GM12878 (cell line): Measurements from ENCODE around the gene HINT1. TPM values are rescaled to one million over a fixed set of nuclear protein-coding genes. Genes with fewer than 3 reads are reported as not detected.

ENCODE experiments used
- CREB1 ChIP-seq: IDR thresholded peaks from 2 replicates; pipeline ENCODE4 v1.6.1; 2012; ENCODE audit warnings: low read depth, mild to moderate bottlenecking, inconsistent platforms
- IKZF1 ChIP-seq: fragments of 450-650 bp; conservative IDR thresholded peaks from 2 replicates; pipeline ENCODE4 v1.6.1; 2017; ENCODE audit warnings: antibody characterized with exemption, mild to moderate bottlenecking
- LARP7 ChIP-seq: fragments of 450-650 bp; IDR thresholded peaks from 2 replicates; pipeline ENCODE4 v1.6.1; 2017; ENCODE audit warnings: mild to moderate bottlenecking
- MXI1 ChIP-seq: fragments of 150-350 bp; IDR thresholded peaks from 2 replicates; pipeline ENCODE4 v1.6.1; 2011; ENCODE audit warnings: low read depth, mild to moderate bottlenecking, inconsistent platforms, low read length, improper control_type of control experiment
- MYB ChIP-seq: fragments of 150-350 bp; IDR thresholded peaks from 2 replicates; pipeline ENCODE4 v1.6.1; 2014; ENCODE audit warnings: mild to moderate bottlenecking, low read depth, low read length, borderline replicate concordance
- POLR2AphosphoS2 ChIP-seq: IDR thresholded peaks from 2 replicates; pipeline ENCODE4 v1.6.1; 2011; ENCODE audit warnings: low read depth, mild to moderate bottlenecking, low read length, improper control_type of control experiment, moderate library complexity
- RELA ChIP-seq: fragments of 450-650 bp; IDR thresholded peaks from 2 replicates; pipeline ENCODE4 v1.8.0; 2014; ENCODE audit warnings: borderline replicate concordance; ENCODE audit not compliant: partially characterized antibody
- RUNX3 ChIP-seq: IDR thresholded peaks from 2 replicates; pipeline ENCODE4 v1.6.1; 2012; ENCODE audit warnings: low read length, inconsistent platforms
- SMC3 ChIP-seq: IDR thresholded peaks from 2 replicates; pipeline ENCODE4 v1.6.1; 2011; ENCODE audit warnings: low read length, improper control_type of control experiment, borderline replicate concordance
- SPI1 ChIP-seq: IDR thresholded peaks from 2 replicates; pipeline ENCODE4 v1.6.1; 2011; ENCODE audit warnings: low read depth, mild to moderate bottlenecking, low read length, moderate library complexity, borderline replicate concordance; ENCODE audit not compliant: insufficient read depth
- ZNF274 ChIP-seq: IDR thresholded peaks from one replicate; pipeline ENCODE4 v1.8.0; 2011; ENCODE audit not compliant: insufficient read length, insufficient read depth
- polyA plus RNA-seq, 11 experiments: library from polyadenylated mRNA; depleted of rRNA in 4 of 11; unstranded in 6 of 11; stranded (reverse) in 5 of 11; fragments of >200 nt; fragmentation: Nextera tagmentation in 4 of 11; fragmentation: Illumina TruSeq in 1 of 11; extraction: Ambion mirVana in 4 of 11; extraction: Trizol in 1 of 11; gene quantifications; 1 replicate in 1 of 11; 2 replicates in 10 of 11; pipeline versions ENCODE4 v1.2.1 to v1.2.3, GENCODE V29; 2011 to 2016; ENCODE audit warnings: inconsistent platforms in 2 of 11, missing spikeins in 2 of 11, low read depth in 1 of 11
- total RNA-seq, 4 experiments: library from RNA; depleted of rRNA in 3 of 4; stranded (reverse); fragments of >200 nt in 3 of 4; fragmentation: Illumina TruSeq in 1 of 4; extraction: Trizol in 1 of 4; gene quantifications; 2 replicates each; pipeline versions ENCODE4 v1.2.1 to v1.2.3, GENCODE V29; 2013 to 2021
- TF ChIP-seq, protein P1 (sequence below): fragments of 450-650 bp; IDR thresholded peaks from 2 replicates; pipeline ENCODE4 v1.6.1; 2016; ENCODE audit warnings: mild to moderate bottlenecking
- TF ChIP-seq, protein P2 (sequence below): IDR thresholded peaks from 2 replicates; pipeline ENCODE4 v1.6.1; 2012; ENCODE audit warnings: low read length, inconsistent platforms
- TF ChIP-seq, protein P3 (sequence below): IDR thresholded peaks from 2 replicates; pipeline ENCODE4 v1.6.1; 2012; ENCODE audit warnings: low read depth, low read length, improper control_type of control experiment
- TF ChIP-seq, protein P4 (sequence below): fragments of 450-650 bp; formaldehyde crosslinking; IDR thresholded peaks from 2 replicates; pipeline ENCODE4 v1.4.0; 2022; ENCODE audit warnings: mild to moderate bottlenecking, moderate library complexity
- TF ChIP-seq, protein P5 (sequence below): fragments of 450-650 bp; IDR thresholded peaks from 2 replicates; pipeline ENCODE4 v1.6.1; 2018; ENCODE audit warnings: borderline replicate concordance, mild to moderate bottlenecking; ENCODE audit not compliant: partially characterized antibody

Gene HINT1
- total and polyA plus RNA-seq, 10 of the 15 experiments (the other 5 are each of a cell fraction or from before 2014, with no cell fraction given), result 253 to 997 (median 562) TPM

DNA sequence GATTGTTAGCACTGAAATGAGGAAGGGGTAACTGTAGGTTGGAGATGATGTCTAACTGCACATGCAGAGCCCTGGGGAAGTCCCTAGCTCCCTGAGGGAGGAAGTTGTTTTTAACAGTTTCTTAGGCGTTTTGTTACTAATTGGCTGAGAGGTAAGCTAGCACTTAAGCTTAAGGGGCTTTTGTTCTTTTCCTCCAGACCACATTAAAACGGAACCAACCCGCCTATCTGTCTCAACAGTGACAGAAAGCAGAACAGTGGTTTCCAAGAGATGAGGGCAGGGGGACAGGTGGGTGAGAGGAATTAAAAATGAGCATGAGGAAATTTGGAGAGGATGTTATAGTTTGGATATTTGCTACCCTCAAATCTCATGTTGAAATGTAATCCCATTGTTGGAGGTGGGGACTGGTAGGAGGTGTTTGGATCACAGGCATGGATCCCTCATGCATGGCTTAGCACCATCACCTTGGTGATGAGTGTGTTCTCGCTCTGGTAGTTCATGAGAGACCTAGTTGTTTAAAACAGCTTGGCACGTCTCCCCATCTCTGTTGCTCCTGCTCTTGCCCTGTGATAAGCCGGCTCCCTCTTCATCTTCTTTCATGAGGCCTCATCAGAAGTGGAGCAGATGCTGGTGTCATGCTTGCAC lies 44.6 kb upstream of the HINT1 start (continued):
- TF ChIP-seq, protein P1, sequence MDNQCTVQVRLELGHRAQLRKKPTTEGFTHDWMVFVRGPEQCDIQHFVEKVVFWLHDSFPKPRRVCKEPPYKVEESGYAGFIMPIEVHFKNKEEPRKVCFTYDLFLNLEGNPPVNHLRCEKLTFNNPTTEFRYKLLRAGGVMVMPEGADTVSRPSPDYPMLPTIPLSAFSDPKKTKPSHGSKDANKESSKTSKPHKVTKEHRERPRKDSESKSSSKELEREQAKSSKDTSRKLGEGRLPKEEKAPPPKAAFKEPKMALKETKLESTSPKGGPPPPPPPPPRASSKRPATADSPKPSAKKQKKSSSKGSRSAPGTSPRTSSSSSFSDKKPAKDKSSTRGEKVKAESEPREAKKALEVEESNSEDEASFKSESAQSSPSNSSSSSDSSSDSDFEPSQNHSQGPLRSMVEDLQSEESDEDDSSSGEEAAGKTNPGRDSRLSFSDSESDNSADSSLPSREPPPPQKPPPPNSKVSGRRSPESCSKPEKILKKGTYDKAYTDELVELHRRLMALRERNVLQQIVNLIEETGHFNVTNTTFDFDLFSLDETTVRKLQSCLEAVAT, result peak; percentile 93
- TF ChIP-seq POLR2AphosphoS2 (peak; percentile 75), ZNF274 (no peak), CREB1 (0 out of 2 replicates have a peak, but pooled peaks have one; percentile 9), MYB (peak; percentile 79), RUNX3 (peak; percentile 97), SPI1 (peak; percentile 96), LARP7 (peak; percentile 69; the same call in 1 of the 2 replicates), IKZF1 (peak; percentile 94), SMC3 (0 out of 2 replicates have a peak, but pooled peaks have one; percentile 1), MXI1 (peak; percentile 70; the same call in 1 of the 2 replicates), RELA (peak; percentile 46)
- TF ChIP-seq, protein P2, sequence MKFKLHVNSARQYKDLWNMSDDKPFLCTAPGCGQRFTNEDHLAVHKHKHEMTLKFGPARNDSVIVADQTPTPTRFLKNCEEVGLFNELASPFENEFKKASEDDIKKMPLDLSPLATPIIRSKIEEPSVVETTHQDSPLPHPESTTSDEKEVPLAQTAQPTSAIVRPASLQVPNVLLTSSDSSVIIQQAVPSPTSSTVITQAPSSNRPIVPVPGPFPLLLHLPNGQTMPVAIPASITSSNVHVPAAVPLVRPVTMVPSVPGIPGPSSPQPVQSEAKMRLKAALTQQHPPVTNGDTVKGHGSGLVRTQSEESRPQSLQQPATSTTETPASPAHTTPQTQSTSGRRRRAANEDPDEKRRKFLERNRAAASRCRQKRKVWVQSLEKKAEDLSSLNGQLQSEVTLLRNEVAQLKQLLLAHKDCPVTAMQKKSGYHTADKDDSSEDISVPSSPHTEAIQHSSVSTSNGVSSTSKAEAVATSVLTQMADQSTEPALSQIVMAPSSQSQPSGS, result 0 out of 2 replicates have a peak, but pooled peaks have one; percentile 57
- TF ChIP-seq, protein P3, sequence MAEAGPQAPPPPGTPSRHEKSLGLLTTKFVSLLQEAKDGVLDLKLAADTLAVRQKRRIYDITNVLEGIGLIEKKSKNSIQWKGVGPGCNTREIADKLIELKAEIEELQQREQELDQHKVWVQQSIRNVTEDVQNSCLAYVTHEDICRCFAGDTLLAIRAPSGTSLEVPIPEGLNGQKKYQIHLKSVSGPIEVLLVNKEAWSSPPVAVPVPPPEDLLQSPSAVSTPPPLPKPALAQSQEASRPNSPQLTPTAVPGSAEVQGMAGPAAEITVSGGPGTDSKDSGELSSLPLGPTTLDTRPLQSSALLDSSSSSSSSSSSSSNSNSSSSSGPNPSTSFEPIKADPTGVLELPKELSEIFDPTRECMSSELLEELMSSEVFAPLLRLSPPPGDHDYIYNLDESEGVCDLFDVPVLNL, result no peak
- TF ChIP-seq, protein P4, sequence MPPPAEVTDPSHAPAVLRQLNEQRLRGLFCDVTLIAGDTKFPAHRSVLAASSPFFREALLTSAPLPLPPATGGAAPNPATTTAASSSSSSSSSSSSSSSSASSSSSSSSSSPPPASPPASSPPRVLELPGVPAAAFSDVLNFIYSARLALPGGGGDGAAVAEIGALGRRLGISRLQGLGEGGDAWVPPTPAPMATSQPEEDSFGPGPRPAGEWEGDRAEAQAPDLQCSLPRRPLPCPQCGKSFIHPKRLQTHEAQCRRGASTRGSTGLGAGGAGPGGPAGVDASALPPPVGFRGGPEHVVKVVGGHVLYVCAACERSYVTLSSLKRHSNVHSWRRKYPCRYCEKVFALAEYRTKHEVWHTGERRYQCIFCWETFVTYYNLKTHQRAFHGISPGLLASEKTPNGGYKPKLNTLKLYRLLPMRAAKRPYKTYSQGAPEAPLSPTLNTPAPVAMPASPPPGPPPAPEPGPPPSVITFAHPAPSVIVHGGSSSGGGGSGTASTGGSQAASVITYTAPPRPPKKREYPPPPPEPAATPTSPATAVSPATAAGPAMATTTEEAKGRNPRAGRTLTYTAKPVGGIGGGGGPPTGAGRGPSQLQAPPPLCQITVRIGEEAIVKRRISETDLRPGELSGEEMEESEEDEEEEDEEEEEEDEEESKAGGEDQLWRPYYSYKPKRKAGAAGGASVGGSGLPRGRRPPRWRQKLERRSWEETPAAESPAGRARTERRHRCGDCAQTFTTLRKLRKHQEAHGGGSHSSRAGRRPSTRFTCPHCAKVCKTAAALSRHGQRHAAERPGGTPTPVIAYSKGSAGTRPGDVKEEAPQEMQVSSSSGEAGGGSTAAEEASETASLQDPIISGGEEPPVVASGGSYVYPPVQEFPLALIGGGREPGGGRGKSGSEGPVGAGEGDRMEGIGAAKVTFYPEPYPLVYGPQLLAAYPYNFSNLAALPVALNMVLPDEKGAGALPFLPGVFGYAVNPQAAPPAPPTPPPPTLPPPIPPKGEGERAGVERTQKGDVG, result no peak
- TF ChIP-seq, protein P5, sequence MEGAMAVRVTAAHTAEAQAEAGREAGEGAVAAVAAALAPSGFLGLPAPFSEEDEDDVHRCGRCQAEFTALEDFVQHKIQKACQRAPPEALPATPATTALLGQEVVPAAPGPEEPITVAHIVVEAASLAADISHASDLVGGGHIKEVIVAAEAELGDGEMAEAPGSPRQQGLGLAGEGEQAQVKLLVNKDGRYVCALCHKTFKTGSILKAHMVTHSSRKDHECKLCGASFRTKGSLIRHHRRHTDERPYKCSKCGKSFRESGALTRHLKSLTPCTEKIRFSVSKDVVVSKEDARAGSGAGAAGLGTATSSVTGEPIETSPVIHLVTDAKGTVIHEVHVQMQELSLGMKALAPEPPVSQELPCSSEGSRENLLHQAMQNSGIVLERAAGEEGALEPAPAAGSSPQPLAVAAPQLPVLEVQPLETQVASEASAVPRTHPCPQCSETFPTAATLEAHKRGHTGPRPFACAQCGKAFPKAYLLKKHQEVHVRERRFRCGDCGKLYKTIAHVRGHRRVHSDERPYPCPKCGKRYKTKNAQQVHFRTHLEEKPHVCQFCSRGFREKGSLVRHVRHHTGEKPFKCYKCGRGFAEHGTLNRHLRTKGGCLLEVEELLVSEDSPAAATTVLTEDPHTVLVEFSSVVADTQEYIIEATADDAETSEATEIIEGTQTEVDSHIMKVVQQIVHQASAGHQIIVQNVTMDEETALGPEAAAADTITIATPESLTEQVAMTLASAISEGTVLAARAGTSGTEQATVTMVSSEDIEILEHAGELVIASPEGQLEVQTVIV, result peak; percentile 85
